WI38 (cell line): ENCODE data around the gene GLUD1.
"Not testable (repeated sequence)": the region's sequence is repeated elsewhere in the genome, so short reads cannot be mapped to it uniquely, and the experiment has no call there.

Source experiments
- H3K4me3 ChIP-seq: 2 replicates; pipeline ENCODE4 v1.5.1; 2011; ENCODE audit warnings: low read depth, mild to moderate bottlenecking, control low read depth, low read length
- TF ChIP-seq, protein P1 (sequence below): IDR thresholded peaks from 2 replicates; pipeline ENCODE4 v1.5.1; 2012; ENCODE audit warnings: low read depth, mild to moderate bottlenecking, control low read depth, low read length

The GLUD1 gene

GRCh38 chr10:87053577-87054181, 41.0 kb downstream of the GLUD1 start:
- no peak overlapping the region for H3K4me3 ChIP-seq
- TF ChIP-seq, protein P1, sequence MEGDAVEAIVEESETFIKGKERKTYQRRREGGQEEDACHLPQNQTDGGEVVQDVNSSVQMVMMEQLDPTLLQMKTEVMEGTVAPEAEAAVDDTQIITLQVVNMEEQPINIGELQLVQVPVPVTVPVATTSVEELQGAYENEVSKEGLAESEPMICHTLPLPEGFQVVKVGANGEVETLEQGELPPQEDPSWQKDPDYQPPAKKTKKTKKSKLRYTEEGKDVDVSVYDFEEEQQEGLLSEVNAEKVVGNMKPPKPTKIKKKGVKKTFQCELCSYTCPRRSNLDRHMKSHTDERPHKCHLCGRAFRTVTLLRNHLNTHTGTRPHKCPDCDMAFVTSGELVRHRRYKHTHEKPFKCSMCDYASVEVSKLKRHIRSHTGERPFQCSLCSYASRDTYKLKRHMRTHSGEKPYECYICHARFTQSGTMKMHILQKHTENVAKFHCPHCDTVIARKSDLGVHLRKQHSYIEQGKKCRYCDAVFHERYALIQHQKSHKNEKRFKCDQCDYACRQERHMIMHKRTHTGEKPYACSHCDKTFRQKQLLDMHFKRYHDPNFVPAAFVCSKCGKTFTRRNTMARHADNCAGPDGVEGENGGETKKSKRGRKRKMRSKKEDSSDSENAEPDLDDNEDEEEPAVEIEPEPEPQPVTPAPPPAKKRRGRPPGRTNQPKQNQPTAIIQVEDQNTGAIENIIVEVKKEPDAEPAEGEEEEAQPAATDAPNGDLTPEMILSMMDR, result no peak

DNA sequence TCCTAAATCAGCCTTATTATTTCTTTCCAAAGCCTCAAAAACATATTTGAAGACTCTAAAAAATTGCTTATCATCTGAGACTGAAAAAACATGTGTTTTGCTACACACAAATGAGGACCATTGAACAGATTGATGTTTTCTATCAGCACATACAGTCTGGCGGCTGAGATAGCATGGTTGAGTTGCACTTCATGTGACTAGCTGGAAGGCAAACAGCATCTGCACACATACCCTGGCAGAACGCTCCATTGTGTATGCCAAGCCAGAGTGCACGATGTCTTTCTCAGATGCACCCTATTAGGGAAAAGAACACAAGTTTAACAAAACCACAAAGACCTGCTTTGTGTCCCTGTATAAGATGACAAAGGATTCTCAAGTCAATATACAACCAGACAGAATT, 41.5 kb downstream of the GLUD1 start:
- no peak overlapping the region for H3K4me3 ChIP-seq
- TF ChIP-seq, protein P1, result no peak

GRCh38 chr10:87045434-87045938, 49.2 kb downstream of the GLUD1 start:
- TF ChIP-seq, protein P1, result no peak
- no peak overlapping the region for H3K4me3 ChIP-seq

DNA sequence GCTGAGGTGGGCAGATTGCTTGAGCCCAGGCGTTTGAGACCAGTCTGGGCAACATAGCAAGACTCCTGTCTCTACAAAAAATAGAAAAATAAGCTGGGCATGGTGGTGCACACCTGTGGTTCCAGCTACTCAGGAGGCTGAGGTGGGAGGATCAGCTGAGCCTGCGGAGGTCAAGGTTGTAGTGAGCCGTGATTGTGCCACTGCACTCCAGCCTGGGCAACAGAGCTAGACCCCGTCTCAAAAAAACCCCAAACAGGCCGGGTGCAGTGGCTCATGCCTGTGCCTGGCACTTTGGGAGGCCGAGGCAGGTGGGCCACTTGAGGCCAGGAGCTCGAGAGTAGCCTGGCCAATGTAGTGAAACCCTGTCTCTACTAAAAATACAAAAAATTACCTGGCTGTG, 51.1 kb downstream of the GLUD1 start:
- H3K4me3 ChIP-seq, result not testable (repeated sequence)

- H3K4me3 ChIP-seq, result no peak overlapping the region
- TF ChIP-seq, protein P1, result no peak
Observed at GRCh38 chr10:87038786-87039185, 55.9 kb downstream of the GLUD1 start.

GRCh38 chr10:87038286-87038717, 56.3 kb downstream of the GLUD1 start:
- no peak overlapping the region for H3K4me3 ChIP-seq
- TF ChIP-seq, protein P1, result no peak

DNA sequence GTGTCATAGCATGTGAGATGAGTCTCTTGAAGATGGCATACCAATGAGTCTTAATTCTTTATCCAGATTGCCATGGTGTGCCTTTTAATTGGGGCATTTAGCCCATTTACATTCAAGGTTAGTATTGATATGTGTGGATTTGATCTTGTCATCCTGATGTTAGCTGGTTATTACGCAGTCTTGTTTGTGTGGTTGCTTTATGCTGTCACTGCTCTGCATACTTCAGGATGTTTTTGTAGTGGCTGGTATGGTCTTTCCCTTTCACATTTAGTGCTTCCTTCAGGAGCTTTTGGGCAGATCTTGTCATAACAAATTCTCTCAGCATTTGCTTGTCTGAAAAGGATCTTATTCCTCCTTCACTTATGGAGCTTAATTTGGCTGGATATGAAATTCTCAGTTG, 58.0 kb downstream of the GLUD1 start:
- TF ChIP-seq, protein P1, result no peak

More for the DNA sequence above, 58.0 kb downstream of the GLUD1 start:
- H3K4me3 ChIP-seq, result no peak overlapping the region
